ENCODE results near the gene XRCC6.

XRCC6 gene

DNA sequence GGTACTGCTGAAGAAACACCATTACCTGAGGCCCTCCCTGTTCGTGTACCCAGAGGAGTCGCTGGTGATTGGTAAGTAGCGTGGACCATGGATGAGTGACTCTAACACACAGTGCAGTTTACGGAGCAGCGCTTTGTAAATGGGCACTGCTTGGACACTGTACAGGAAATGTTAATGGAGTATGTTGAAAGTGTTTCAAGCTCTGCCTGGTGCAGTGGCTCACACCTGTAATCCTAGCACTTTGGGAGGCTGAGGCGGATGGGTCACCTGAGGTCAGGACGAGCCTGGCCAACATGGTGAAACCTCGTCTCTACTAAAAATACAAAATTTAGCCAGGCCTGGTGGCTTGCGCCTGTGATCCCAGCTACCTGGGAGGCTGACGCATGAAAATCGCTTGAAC is 29.7 kb downstream of the XRCC6 start:
- no peak for TF ChIP-seq ZNF274 (IDR thresholded peaks at IDR 0.05; ENCODE audit: low read depth, low read length)
- no peak for TF ChIP-seq SUZ12 (IDR thresholded peaks at IDR 0.05; ENCODE audit: extremely low read depth, insufficient read depth, insufficient read length)
- TF ChIP-seq YY1 (IDR thresholded peaks at IDR 0.05; ENCODE audit: insufficient read depth, insufficient read length), result no peak
- no peak for DNase-seq (ENCODE audit: low read depth, low spot score)
- Histone ChIP-seq H3K27me3 (ENCODE audit: insufficient read depth, insufficient read length) (no peaks in the 10 kb centered on the region), H3K36me3 (ENCODE audit: insufficient read depth, insufficient read length, low read length) (peaks cover 83% of the 10 kb centered on the region), H3K9ac (ENCODE audit: insufficient read length, low read depth) (no peak overlapping the region), H3K9me3 (ENCODE audit: insufficient read depth, low read length) (no peaks in the 10 kb centered on the region), H3K4me3 (ENCODE audit: insufficient read length, low read depth) (no peak overlapping the region), H3K4me1 (ENCODE audit: insufficient read depth, insufficient read length) (no peaks in the 10 kb centered on the region)

DNA sequence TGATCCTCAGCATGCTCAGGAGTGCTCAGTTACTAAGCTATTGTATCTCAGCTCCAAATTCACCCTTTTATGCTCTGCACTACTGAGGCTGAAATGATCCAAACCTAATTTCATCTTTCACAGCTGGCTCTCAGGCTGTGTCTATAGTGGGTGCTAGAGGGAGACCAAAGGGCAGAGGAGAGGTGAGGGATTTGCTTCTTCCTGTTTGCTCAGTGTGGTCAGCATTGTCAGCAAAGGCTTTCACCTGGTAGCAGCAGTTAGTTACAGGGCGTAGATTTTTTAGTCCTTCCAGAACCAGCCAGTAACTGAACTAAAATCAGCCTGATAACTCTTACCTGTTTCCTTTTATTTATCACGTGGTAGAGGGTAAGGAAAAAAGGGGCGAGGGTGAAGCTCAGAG is 33.2 kb downstream of the XRCC6 start:
- Histone ChIP-seq H3K9ac (ENCODE audit: insufficient read length, low read depth) (no peak overlapping the region), H3K36me3 (ENCODE audit: insufficient read depth, insufficient read length, low read length) (peaks cover 83% of the 10 kb centered on the region), H3K4me3 (ENCODE audit: insufficient read length, low read depth) (no peak overlapping the region), H3K9me3 (ENCODE audit: insufficient read depth, low read length) (no peaks in the 10 kb centered on the region), H3K27me3 (ENCODE audit: insufficient read depth, insufficient read length) (no peaks in the 10 kb centered on the region), H3K4me1 (ENCODE audit: insufficient read depth, insufficient read length) (no peaks in the 10 kb centered on the region)
- no peak for DNase-seq (ENCODE audit: low read depth, low spot score)
- TF ChIP-seq YY1 (IDR thresholded peaks at IDR 0.05; ENCODE audit: insufficient read depth, insufficient read length), result no peak
- TF ChIP-seq ZNF274 (IDR thresholded peaks at IDR 0.05; ENCODE audit: low read depth, low read length), result no peak
- no peak for TF ChIP-seq SUZ12 (IDR thresholded peaks at IDR 0.05; ENCODE audit: extremely low read depth, insufficient read depth, insufficient read length)

DNA sequence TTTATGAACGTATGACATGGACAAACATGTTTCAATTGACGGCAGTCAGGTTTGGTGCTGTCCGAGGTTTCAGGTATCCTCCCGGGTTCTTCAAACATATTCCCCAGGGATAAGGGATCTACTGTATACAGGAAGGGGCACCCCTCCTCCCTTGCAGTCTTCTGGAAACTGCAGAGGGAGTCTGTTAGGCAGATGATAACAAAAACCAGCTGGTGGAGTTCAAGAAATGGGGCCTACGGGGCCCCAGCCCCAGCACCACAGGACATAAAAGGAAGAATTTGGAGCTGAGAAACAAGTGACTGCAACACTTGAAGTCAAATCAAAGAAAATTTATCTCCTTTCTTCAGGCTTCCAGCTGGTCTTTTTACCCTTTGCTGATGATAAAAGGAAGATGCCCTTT is 35.5 kb downstream of the XRCC6 start:
- H3K36me3 ChIP-seq (ENCODE audit: insufficient read depth, insufficient read length, low read length), result peaks cover 88% of the 10 kb centered on the region
- no peaks in the 10 kb centered on the region for H3K9me3 ChIP-seq (ENCODE audit: insufficient read depth, low read length)
- no peaks in the 10 kb centered on the region for H3K27me3 ChIP-seq (ENCODE audit: insufficient read depth, insufficient read length)
- no peak for TF ChIP-seq ZNF274 (IDR thresholded peaks at IDR 0.05; ENCODE audit: low read depth, low read length)
- no peak for TF ChIP-seq SUZ12 (IDR thresholded peaks at IDR 0.05; ENCODE audit: extremely low read depth, insufficient read depth, insufficient read length)
- TF ChIP-seq YY1 (IDR thresholded peaks at IDR 0.05; ENCODE audit: insufficient read depth, insufficient read length), result no peak
- DNase-seq (ENCODE audit: low read depth, low spot score), result no peak
- no peak overlapping the region for H3K4me3 ChIP-seq (ENCODE audit: insufficient read length, low read depth)
- H3K4me1 ChIP-seq (ENCODE audit: insufficient read depth, insufficient read length), result no peaks in the 10 kb centered on the region
- H3K9ac ChIP-seq (ENCODE audit: insufficient read length, low read depth), result no peak overlapping the region

DNA sequence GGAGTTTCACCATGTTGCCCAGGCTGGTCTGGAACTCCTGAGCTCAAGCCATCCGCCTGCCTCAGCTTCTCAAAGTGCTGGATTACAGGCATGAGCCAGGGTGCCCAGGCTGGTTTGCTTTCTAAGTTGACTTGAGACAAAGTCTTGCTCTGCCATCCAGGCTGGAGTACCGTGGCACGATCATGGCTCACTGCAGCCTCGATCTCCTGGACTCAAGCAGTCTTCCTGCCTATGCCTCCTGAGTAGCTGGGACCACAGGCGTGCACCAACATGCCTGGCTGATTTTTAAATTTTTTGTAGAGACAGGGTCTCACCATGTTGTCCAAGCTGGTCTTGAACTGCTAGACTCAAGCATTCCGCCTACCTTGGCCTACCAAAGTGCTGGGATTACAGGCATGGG is 36.6 kb downstream of the XRCC6 start:
- no peak overlapping the region for H3K9ac ChIP-seq (ENCODE audit: insufficient read length, low read depth)
- no peaks in the 10 kb centered on the region for H3K27me3 ChIP-seq (ENCODE audit: insufficient read depth, insufficient read length)
- DNase-seq (ENCODE audit: low read depth, low spot score), result no peak
- no peak for TF ChIP-seq YY1 (IDR thresholded peaks at IDR 0.05; ENCODE audit: insufficient read depth, insufficient read length)
- TF ChIP-seq SUZ12 (IDR thresholded peaks at IDR 0.05; ENCODE audit: extremely low read depth, insufficient read depth, insufficient read length), result no peak
- TF ChIP-seq ZNF274 (IDR thresholded peaks at IDR 0.05; ENCODE audit: low read depth, low read length), result no peak
- H3K36me3 ChIP-seq (ENCODE audit: insufficient read depth, insufficient read length, low read length), result peaks cover 88% of the 10 kb centered on the region
- H3K4me1 ChIP-seq (ENCODE audit: insufficient read depth, insufficient read length), result no peaks in the 10 kb centered on the region
- H3K9me3 ChIP-seq (ENCODE audit: insufficient read depth, low read length), result no peaks in the 10 kb centered on the region
- H3K4me3 ChIP-seq (ENCODE audit: insufficient read length, low read depth), result no peak overlapping the region

DNA sequence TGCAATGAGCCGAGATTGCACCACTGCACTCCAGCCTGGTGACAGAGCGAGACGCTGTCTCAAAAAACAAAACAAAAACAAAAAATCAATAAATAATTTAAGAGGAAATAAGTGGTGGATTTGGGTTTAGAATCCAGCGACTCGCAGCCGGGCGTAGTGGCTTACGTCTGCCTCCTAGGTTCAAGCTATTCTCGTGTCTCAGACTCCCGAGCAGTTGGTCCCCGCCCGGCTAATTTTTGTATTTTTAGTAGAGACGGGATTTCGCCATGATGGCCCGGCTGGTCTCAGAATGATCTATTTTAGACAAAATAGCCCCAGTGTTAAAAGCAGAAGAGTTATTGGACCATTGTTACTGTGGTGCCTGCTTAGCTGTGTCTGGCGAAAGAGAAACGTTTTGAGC is 37.8 kb downstream of the XRCC6 start:
- H3K36me3 ChIP-seq (ENCODE audit: insufficient read depth, insufficient read length, low read length), result peaks cover 86% of the 10 kb centered on the region
- H3K9me3 ChIP-seq (ENCODE audit: insufficient read depth, low read length), result no peaks in the 10 kb centered on the region
- H3K4me3 ChIP-seq (ENCODE audit: insufficient read length, low read depth), result no peak overlapping the region
- TF ChIP-seq YY1 (IDR thresholded peaks at IDR 0.05; ENCODE audit: insufficient read depth, insufficient read length), result no peak
- no peak for TF ChIP-seq ZNF274 (IDR thresholded peaks at IDR 0.05; ENCODE audit: low read depth, low read length)
- TF ChIP-seq SUZ12 (IDR thresholded peaks at IDR 0.05; ENCODE audit: extremely low read depth, insufficient read depth, insufficient read length), result no peak
- H3K9ac ChIP-seq (ENCODE audit: insufficient read length, low read depth), result no peak overlapping the region
- no peaks in the 10 kb centered on the region for H3K4me1 ChIP-seq (ENCODE audit: insufficient read depth, insufficient read length)
- DNase-seq (ENCODE audit: low read depth, low spot score), result no peak
- no peaks in the 10 kb centered on the region for H3K27me3 ChIP-seq (ENCODE audit: insufficient read depth, insufficient read length)

DNA sequence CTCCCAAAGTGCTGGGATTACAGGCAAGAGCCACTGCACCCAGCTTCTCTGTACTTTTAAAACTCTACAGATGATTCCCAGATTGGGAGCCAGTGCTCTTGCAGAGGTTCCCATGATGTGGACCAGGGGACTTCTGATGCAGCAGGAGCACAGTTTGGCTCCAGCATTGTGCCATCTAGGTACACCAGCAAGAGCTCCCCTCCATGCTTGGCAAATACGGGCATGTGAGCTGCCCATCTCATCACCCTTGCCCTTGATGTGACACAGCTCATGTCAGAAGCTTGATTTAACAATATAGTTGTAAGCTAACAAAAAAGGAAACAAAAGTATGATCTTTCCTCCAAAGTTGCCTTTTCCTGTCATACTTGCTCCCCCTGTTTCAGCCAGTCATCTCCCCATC is 38.8 kb downstream of the XRCC6 start:
- Histone ChIP-seq H3K9me3 (ENCODE audit: insufficient read depth, low read length) (no peaks in the 10 kb centered on the region), H3K36me3 (ENCODE audit: insufficient read depth, insufficient read length, low read length) (peaks cover 81% of the 10 kb centered on the region), H3K27me3 (ENCODE audit: insufficient read depth, insufficient read length) (no peaks in the 10 kb centered on the region), H3K9ac (ENCODE audit: insufficient read length, low read depth) (no peak overlapping the region), H3K4me1 (ENCODE audit: insufficient read depth, insufficient read length) (no peaks in the 10 kb centered on the region), H3K4me3 (ENCODE audit: insufficient read length, low read depth) (no peak overlapping the region)
- DNase-seq (ENCODE audit: low read depth, low spot score), result no peak
- TF ChIP-seq YY1 (IDR thresholded peaks at IDR 0.05; ENCODE audit: insufficient read depth, insufficient read length) (no peak), ZNF274 (IDR thresholded peaks at IDR 0.05; ENCODE audit: low read depth, low read length) (no peak), SUZ12 (IDR thresholded peaks at IDR 0.05; ENCODE audit: extremely low read depth, insufficient read depth, insufficient read length) (no peak)

DNA sequence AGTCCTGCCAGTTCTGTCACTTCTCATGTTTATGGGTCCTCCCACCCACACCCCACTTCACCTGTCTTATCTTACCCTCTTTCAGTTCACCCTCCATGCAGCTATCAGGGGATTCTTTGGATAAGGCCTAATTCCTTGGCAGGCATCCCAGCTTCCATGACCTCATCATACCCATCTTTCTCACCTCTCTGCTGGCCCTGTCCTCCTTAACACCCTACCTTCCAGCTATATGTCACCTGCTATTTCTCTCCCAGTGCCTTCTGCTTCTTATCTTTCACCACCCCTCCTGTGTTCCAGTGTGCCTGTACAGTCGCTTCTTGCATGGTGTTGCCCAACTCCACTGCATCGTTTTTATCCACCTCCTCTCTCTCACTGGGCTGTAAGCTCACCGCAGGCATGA is 39.3 kb downstream of the XRCC6 start:
- H3K9me3 ChIP-seq (ENCODE audit: insufficient read depth, low read length), result no peaks in the 10 kb centered on the region
- no peaks in the 10 kb centered on the region for H3K27me3 ChIP-seq (ENCODE audit: insufficient read depth, insufficient read length)
- H3K36me3 ChIP-seq (ENCODE audit: insufficient read depth, insufficient read length, low read length), result peaks cover 84% of the 10 kb centered on the region
- H3K4me3 ChIP-seq (ENCODE audit: insufficient read length, low read depth), result no peak overlapping the region
- no peak for DNase-seq (ENCODE audit: low read depth, low spot score)
- H3K4me1 ChIP-seq (ENCODE audit: insufficient read depth, insufficient read length), result no peaks in the 10 kb centered on the region
- no peak overlapping the region for H3K9ac ChIP-seq (ENCODE audit: insufficient read length, low read depth)
- TF ChIP-seq SUZ12 (IDR thresholded peaks at IDR 0.05; ENCODE audit: extremely low read depth, insufficient read depth, insufficient read length), result no peak
- TF ChIP-seq YY1 (IDR thresholded peaks at IDR 0.05; ENCODE audit: insufficient read depth, insufficient read length), result no peak
- no peak for TF ChIP-seq ZNF274 (IDR thresholded peaks at IDR 0.05; ENCODE audit: low read depth, low read length)

DNA sequence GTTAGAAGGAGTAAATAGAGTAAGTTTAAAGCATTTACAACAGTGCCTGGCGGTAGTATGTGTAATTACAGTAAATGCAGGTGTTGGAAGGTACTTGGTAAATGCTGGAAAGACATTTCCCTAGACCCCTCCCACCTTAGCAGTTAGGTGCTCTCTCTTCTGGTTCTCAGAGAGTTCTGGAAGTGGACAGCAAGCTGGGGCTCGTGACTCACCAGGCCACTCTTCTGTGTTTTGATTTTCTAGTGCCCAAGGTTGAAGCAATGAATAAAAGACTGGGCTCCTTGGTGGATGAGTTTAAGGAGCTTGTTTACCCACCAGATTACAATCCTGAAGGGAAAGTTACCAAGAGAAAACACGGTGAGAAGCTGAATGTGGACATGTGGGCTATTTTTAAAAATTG is 40.0 kb downstream of the XRCC6 start:
- Histone ChIP-seq H3K36me3 (ENCODE audit: insufficient read depth, insufficient read length, low read length) (peaks cover 81% of the 10 kb centered on the region), H3K9ac (ENCODE audit: insufficient read length, low read depth) (no peak overlapping the region), H3K27me3 (ENCODE audit: insufficient read depth, insufficient read length) (no peaks in the 10 kb centered on the region), H3K9me3 (ENCODE audit: insufficient read depth, low read length) (no peaks in the 10 kb centered on the region), H3K4me3 (ENCODE audit: insufficient read length, low read depth) (no peak overlapping the region), H3K4me1 (ENCODE audit: insufficient read depth, insufficient read length) (no peaks in the 10 kb centered on the region)
- TF ChIP-seq SUZ12 (IDR thresholded peaks at IDR 0.05; ENCODE audit: extremely low read depth, insufficient read depth, insufficient read length), result no peak
- no peak for TF ChIP-seq YY1 (IDR thresholded peaks at IDR 0.05; ENCODE audit: insufficient read depth, insufficient read length)
- no peak for TF ChIP-seq ZNF274 (IDR thresholded peaks at IDR 0.05; ENCODE audit: low read depth, low read length)
- DNase-seq (ENCODE audit: low read depth, low spot score), result no peak

Data from NT2/D1 (cell line).